K562 (cell line): Measurements from ENCODE around the gene TMEM141. TPM values are rescaled to one million over a fixed set of nuclear protein-coding genes. Genes with fewer than 3 reads are reported as not detected.

Source experiments
- ATAC-seq: fragments of 200-7000 bp; cut with Tn5 transposase; 3 replicates; pipeline ENCODE4 v1.9.1; 2020; ENCODE audit warnings: moderate library complexity
- BruUV-seq: library from RNA; stranded (reverse); fragments of 400-500 nt; replicated peaks from 2 replicates; lab custom pipeline; 2021; lab: Mats Ljungman, UMichigan
- CTCF ChIA-PET: fragments of 300-600 bp; formaldehyde crosslinking; extraction: SDS; loops from one replicate; lab custom pipeline; 2021; ENCODE audit warnings: low intra/inter-chr PET ratio; lab: Yijun Ruan, JAX
- POLR2A ChIA-PET: fragments of 300-600, 350-650 bp; sonication (Branson Sonifier 250); formaldehyde crosslinking; extraction: SDS; loops from one replicate; lab custom pipeline; 2021; ENCODE audit warnings: antibody characterized with exemption, inconsistent platforms; lab: Yijun Ruan, JAX
- DNase-seq, 4 experiments: peaks; one replicate each; pipeline versions ENCODE4 v3.0.0 to v3.0.0-alpha.2; 2011 to 2018; ENCODE audit warnings: low spot score in 3 of 4, mixed read lengths in 3 of 4; ENCODE audit errors: extremely low read depth in 1 of 4
- FAIRE-seq: peaks from 2 replicates; lab custom pipeline; 2011; peaks lifted over from hg19 to GRCh38; lab: Jason Lieb, UNC
- H2AFZ ChIP-seq: 2 replicates; pipeline ENCODE4 v1.6.0; 2011; ENCODE audit warnings: low read depth, low read length, control low read depth, inconsistent platforms
- H3K27ac ChIP-seq: fragments of 200-600 bp; 3 replicates; pipeline ENCODE4 v1.8.0; 2011; ENCODE audit warnings: low read depth, mild to moderate bottlenecking, control low read depth, inconsistent platforms, low read length, moderate library complexity, mixed read lengths; ENCODE audit errors: extremely low read depth
- H3K27me3 ChIP-seq, 2 experiments: fragments of 300-600 bp in 1 of 2; 2 replicates in 1 of 2; 3 replicates in 1 of 2; pipeline versions ENCODE4 v1.6.0 to v1.8.0; 2011; ENCODE audit warnings: inconsistent platforms in 2 of 2, low read length in 2 of 2, mild to moderate bottlenecking in 1 of 2, mixed read lengths in 1 of 2, moderate library complexity in 1 of 2; ENCODE audit not compliant: control insufficient read depth in 2 of 2, insufficient read depth in 2 of 2
- H3K36me3 ChIP-seq: fragments of 300-600 bp; 3 replicates; pipeline ENCODE4 v1.8.0; 2011; ENCODE audit warnings: mild to moderate bottlenecking, low read length, inconsistent platforms; ENCODE audit not compliant: control insufficient read depth, insufficient read depth
- H3K4me1 ChIP-seq, 2 experiments: fragments of 200-600 bp in 1 of 2; replicated peaks in 1 of 2; 2 replicates in 1 of 2; 3 replicates in 1 of 2; pipeline versions ENCODE4 v1.5.1 to v1.8.0; 2011; ENCODE audit warnings: inconsistent platforms in 2 of 2, low read length in 2 of 2, mild to moderate bottlenecking in 1 of 2, mixed read lengths in 1 of 2, moderate library complexity in 1 of 2; ENCODE audit not compliant: control insufficient read depth in 2 of 2, insufficient read depth in 2 of 2
- H3K4me2 ChIP-seq: 2 replicates; pipeline ENCODE4 v1.6.1; 2011; ENCODE audit warnings: low read length, control low read depth, inconsistent platforms, mixed read lengths; ENCODE audit not compliant: insufficient read depth
- H3K4me3 ChIP-seq: fragments of 200-600 bp; sonication (generic), shearing (Covaris generic); 2 replicates; pipeline ENCODE4 v1.5.1; 2016; ENCODE audit warnings: control low read depth, inconsistent platforms
- H3K79me2 ChIP-seq: fragments of 200-600 bp; 3 replicates; pipeline ENCODE4 v1.8.0; 2011; ENCODE audit warnings: low read length, inconsistent platforms; ENCODE audit not compliant: control insufficient read depth, insufficient read depth
- H3K9ac ChIP-seq, 2 experiments: 2 replicates each; pipeline versions ENCODE4 v1.6.0 to v1.6.1; 2011; ENCODE audit warnings: low read depth in 2 of 2, low read length in 2 of 2, control low read depth in 1 of 2, inconsistent platforms in 1 of 2, mild to moderate bottlenecking in 1 of 2, mixed read lengths in 1 of 2; ENCODE audit not compliant: insufficient read depth in 1 of 2
- H3K9me1 ChIP-seq: one replicate; pipeline ENCODE4 v1.6.0; 2011; ENCODE audit warnings: inconsistent platforms, mild to moderate bottlenecking, low read length, moderate library complexity; ENCODE audit not compliant: control insufficient read depth, insufficient read depth
- H3K9me3 ChIP-seq: replicated peaks from 2 replicates; pipeline ENCODE4 v1.5.1; 2011; ENCODE audit warnings: low read depth, low read length, inconsistent platforms; ENCODE audit not compliant: control insufficient read depth, insufficient read depth
- H4K20me1 ChIP-seq: replicated peaks from 2 replicates; pipeline ENCODE4 v1.6.1; 2011; ENCODE audit warnings: low read length, inconsistent platforms, mixed read lengths; ENCODE audit not compliant: control insufficient read depth, insufficient read depth
- ASH1L ChIP-seq: fragments of 450-650 bp; IDR thresholded peaks from 2 replicates; pipeline ENCODE4 v1.6.1; 2018; ENCODE audit warnings: borderline replicate concordance, mild to moderate bottlenecking, low read depth; ENCODE audit not compliant: partially characterized antibody
- CREB3L1 ChIP-seq: fragments of 450-650 bp; IDR thresholded peaks from 2 replicates; pipeline ENCODE4 v1.6.1; 2014; ENCODE audit warnings: low read depth, mild to moderate bottlenecking, moderate library complexity, borderline replicate concordance
- SAP30 ChIP-seq: fragments of 200-600 bp; sonication (generic); IDR thresholded peaks from 2 replicates; pipeline ENCODE4 v1.6.1; 2012; ENCODE audit warnings: borderline replicate concordance, low read depth, mild to moderate bottlenecking, moderate library complexity, low read length, control low read depth, inconsistent platforms; ENCODE audit not compliant: insufficient read depth, poor library complexity, severe bottlenecking
- ZNF165 ChIP-seq: fragments of 250-450 bp; sonication (Bioruptor Pico); IDR thresholded peaks from 2 replicates; pipeline ENCODE4 v1.4.0; 2020; ENCODE audit warnings: borderline replicate concordance
- WGBS: fragments of 100-300 bp; shearing (Covaris generic); methylation state at CpG from one replicate; pipeline ENCODE4 v1.1.6; 2016; ENCODE audit warnings: low coverage, mixed read lengths; ENCODE audit not compliant: insufficient coverage; ENCODE audit errors: missing lambda C conversion rate; 5-methylcytosine and 5-hydroxymethylcytosine counted together
- in situ Hi-C: fragments of 300-500 bp; cut with MboI; formaldehyde crosslinking; loops from 4 replicates; pipeline ENCODE4 v1.15.0; 2018; ENCODE audit warnings: inconsistent platforms, mixed read lengths
- intact Hi-C: fragments of 100-400 bp; cut with micrococcal nuclease; formaldehyde crosslinking; loops from 2 replicates; pipeline ENCODE4 v1.14.2; 2022
- polyA plus RNA-seq, 8 experiments: library from polyadenylated mRNA; depleted of rRNA in 4 of 8; stranded (reverse) in 5 of 8; unstranded in 3 of 8; fragments of >200 nt; fragmentation: Nextera tagmentation in 2 of 8; fragmentation: Illumina TruSeq in 1 of 8; extraction: Ambion mirVana in 2 of 8; extraction: Trizol in 1 of 8; gene quantifications; 2 replicates each; pipeline versions ENCODE4 v1.2.1 to v1.2.3, GENCODE V29; 2011 to 2014; ENCODE audit warnings: inconsistent platforms in 1 of 8, missing spikeins in 1 of 8
- total RNA-seq, 7 experiments: library from RNA; depleted of rRNA in 6 of 7; stranded (reverse); fragments of >200 nt in 6 of 7; fragmentation: Illumina TruSeq in 2 of 7; extraction: Trizol in 2 of 7; gene quantifications; 2 replicates each; pipeline versions ENCODE4 v1.2.1 to v1.2.3, GENCODE V29; 2011 to 2021; ENCODE audit warnings: low replicate concordance in 1 of 7

TMEM141 gene
- total and polyA plus RNA-seq, 9 of the 15 experiments (the other 6 are each of a cell fraction or from before 2014, with no cell fraction given), result 21.5 to 123 (median 74.8) TPM

GRCh38 chr9:136759001-136759400, 32.1 kb upstream of the TMEM141 start:
- no peak overlapping the region for H3K4me2 ChIP-seq
- no peaks in the 10 kb centered on the region for H3K79me2 ChIP-seq
- no peaks in the 10 kb centered on the region for H4K20me1 ChIP-seq
- H2AFZ ChIP-seq, result no peak overlapping the region
- in situ Hi-C loops, result no loop called here
- DNase-seq, result no peak
- no peak overlapping the region for H3K27ac ChIP-seq
- BruUV-seq, result no TSS peak
- ATAC-seq, result no peak
- TF ChIP-seq SAP30, result no peak
- no peak for TF ChIP-seq CREB3L1
- no peak for TF ChIP-seq ZNF165
- TF ChIP-seq ASH1L, result no peak
- TF ChIP-seq, all 486 proteins: peak for 0
- H3K4me1 ChIP-seq, result peaks cover 6 to 78% of the 10 kb centered on the region in 2 experiments; a peak in 4 of 5 replicates
- no peaks in the 10 kb centered on the region for H3K36me3 ChIP-seq
- H3K9ac ChIP-seq, result no peak overlapping the region
- no peaks in the 10 kb centered on the region for H3K27me3 ChIP-seq
- intact Hi-C loops, result no loop called here
- FAIRE-seq, result no peak
- H3K9me3 ChIP-seq, result peaks cover 7% of the 10 kb centered on the region
- POLR2A ChIA-PET, result interaction anchor here (1.0 to 2.6 kb wide), 2 partner anchors 12 to 30 kb away, joined by 3 to 11 read pairs; no protein-coding TSS in a partner anchor
- H3K4me3 ChIP-seq, result no peak overlapping the region
- no peaks in the 10 kb centered on the region for H3K9me1 ChIP-seq
- 56% methylated on average over 8 of the region's 9 CpGs for WGBS
- CTCF ChIA-PET, result no interaction called here
